GM23338 (cell line): ENCODE measurements around the gene HSD17B1.

Source experiments
- CREB1 ChIP-seq: fragments of 250-450 bp; sonication (Bioruptor Pico); IDR thresholded peaks from 2 replicates; pipeline ENCODE4 v1.5.0; 2020; ENCODE audit warnings: low read depth, mild to moderate bottlenecking, moderate library complexity
- CTCF ChIP-seq, 2 experiments: fragments of 200-600 bp in 1 of 2; sonication (generic) in 1 of 2; conservative IDR thresholded peaks; 2 replicates each; pipeline versions ENCODE4 v1.5.1 to v1.6.1; 2016 to 2017; ENCODE audit warnings: antibody characterized with exemption in 2 of 2, low read depth in 2 of 2, mild to moderate bottlenecking in 2 of 2, moderate library complexity in 1 of 2
- ETS1 ChIP-seq: IDR thresholded peaks from 2 replicates; pipeline ENCODE4 v1.6.1; 2016; ENCODE audit warnings: antibody characterized with exemption
- EZH2 ChIP-seq: fragments of 200-600 bp; sonication (generic); IDR thresholded peaks from one replicate; pipeline ENCODE4 v1.8.0; 2017; ENCODE audit warnings: antibody characterized with exemption, mild to moderate bottlenecking, low read depth; ENCODE audit not compliant: unreplicated experiment
- EZH2phosphoT487 ChIP-seq: fragments of 200-600 bp; sonication (generic); IDR thresholded peaks from one replicate; pipeline ENCODE4 v1.8.1; 2018; ENCODE audit warnings: antibody characterized with exemption; ENCODE audit not compliant: unreplicated experiment
- JUNB ChIP-seq: IDR thresholded peaks from one replicate; pipeline ENCODE4 v1.6.1; 2016; ENCODE audit warnings: antibody characterized with exemption; ENCODE audit not compliant: unreplicated experiment
- POLR2AphosphoS5 ChIP-seq: IDR thresholded peaks from 2 replicates; pipeline ENCODE4 v1.6.1; 2016; ENCODE audit warnings: antibody characterized with exemption, low read depth
- REST ChIP-seq: IDR thresholded peaks from one replicate; pipeline ENCODE4 v1.6.1; 2018; ENCODE audit warnings: antibody characterized with exemption; ENCODE audit not compliant: unreplicated experiment
- STAT1 ChIP-seq: IDR thresholded peaks from one replicate; pipeline ENCODE4 v1.6.1; 2016; ENCODE audit warnings: antibody characterized with exemption; ENCODE audit not compliant: unreplicated experiment
- ZNF114 ChIP-seq: fragments of 250-450 bp; sonication (Bioruptor Pico); IDR thresholded peaks from 2 replicates; pipeline ENCODE4 v1.5.0; 2020; ENCODE audit warnings: mild to moderate bottlenecking, moderate library complexity
- ZNF331 ChIP-seq: fragments of 250-450 bp; sonication (Bioruptor Pico); IDR thresholded peaks from 2 replicates; pipeline ENCODE4 v1.5.0; 2020; ENCODE audit warnings: low read depth, mild to moderate bottlenecking, moderate library complexity

- TF ChIP-seq CTCF (conservative IDR thresholded peaks at IDR 0.05; ENCODE audit: low read depth in 2 of 2) = 0 out of 4 replicates have a peak, but pooled peaks of 1 of the 2 experiments have one; percentile 7
- TF ChIP-seq POLR2AphosphoS5 = no peak
- no peak for TF ChIP-seq JUNB
- TF ChIP-seq EZH2 = no peak
- no peak for TF ChIP-seq CREB1 (CRISPR knock-in tag)
- no peak for TF ChIP-seq ZNF114 (CRISPR knock-in tag)
- no peak for TF ChIP-seq EZH2phosphoT487
- TF ChIP-seq REST = no peak
- no peak for TF ChIP-seq ZNF331 (CRISPR knock-in tag)
- no peak for TF ChIP-seq ETS1
- no peak for TF ChIP-seq STAT1
Measured at GRCh38 chr17:42553866-42554249, 1.1 kb downstream of the HSD17B1 start.
